Activated CD4-positive, alpha-beta T cell treated with anti-CD3 and anti-CD28 coated beads, Interleukin-2, amount 50 U/mL, for 24 hours (primary cell): Measurements from ENCODE around the gene UNC45B.
A peak's percentile ranks its signal among the peaks of the same experiment; 100 is the strongest.
"Not testable (repeated sequence)": the region's sequence is repeated elsewhere in the genome, so short reads cannot be mapped to it uniquely, and the experiment has no call there.

ENCODE experiments used
- DNase-seq, 2 donors: peaks; one replicate each; pipeline ENCODE4 v3.0.0-alpha.2; 2020; ENCODE audit warnings: low read depth in 1 of 2, low spot score in 1 of 2

Gene UNC45B, protein sequence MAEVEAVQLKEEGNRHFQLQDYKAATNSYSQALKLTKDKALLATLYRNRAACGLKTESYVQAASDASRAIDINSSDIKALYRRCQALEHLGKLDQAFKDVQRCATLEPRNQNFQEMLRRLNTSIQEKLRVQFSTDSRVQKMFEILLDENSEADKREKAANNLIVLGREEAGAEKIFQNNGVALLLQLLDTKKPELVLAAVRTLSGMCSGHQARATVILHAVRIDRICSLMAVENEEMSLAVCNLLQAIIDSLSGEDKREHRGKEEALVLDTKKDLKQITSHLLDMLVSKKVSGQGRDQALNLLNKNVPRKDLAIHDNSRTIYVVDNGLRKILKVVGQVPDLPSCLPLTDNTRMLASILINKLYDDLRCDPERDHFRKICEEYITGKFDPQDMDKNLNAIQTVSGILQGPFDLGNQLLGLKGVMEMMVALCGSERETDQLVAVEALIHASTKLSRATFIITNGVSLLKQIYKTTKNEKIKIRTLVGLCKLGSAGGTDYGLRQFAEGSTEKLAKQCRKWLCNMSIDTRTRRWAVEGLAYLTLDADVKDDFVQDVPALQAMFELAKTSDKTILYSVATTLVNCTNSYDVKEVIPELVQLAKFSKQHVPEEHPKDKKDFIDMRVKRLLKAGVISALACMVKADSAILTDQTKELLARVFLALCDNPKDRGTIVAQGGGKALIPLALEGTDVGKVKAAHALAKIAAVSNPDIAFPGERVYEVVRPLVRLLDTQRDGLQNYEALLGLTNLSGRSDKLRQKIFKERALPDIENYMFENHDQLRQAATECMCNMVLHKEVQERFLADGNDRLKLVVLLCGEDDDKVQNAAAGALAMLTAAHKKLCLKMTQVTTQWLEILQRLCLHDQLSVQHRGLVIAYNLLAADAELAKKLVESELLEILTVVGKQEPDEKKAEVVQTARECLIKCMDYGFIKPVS

DNA sequence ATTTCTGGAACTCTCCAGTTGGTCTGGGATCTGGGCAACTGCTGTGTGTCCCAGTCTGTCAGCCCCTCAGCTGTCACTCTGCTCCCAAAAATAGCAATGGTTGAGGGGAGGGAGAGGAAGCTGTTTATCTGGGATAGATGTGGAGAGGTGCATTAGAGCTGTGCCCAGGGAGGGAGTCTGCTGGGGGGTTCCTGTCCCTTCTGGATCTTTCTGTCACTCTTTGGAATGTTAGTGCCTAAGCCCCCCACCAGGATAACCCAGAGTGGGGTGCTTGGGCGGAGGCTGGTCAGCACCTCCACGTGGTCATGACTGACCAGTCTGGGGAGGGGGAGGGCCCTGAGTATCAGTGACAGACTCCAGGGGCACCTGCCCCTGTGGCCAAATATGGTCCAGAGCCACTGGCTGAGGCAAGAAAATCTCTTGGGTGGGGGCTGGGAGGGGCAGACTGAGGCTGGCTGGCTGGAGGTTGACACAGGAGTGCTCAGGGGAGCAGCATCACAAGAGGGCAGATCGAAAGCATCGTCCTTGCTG, at the start of gene UNC45B:
Gene UNC45B (plus strand): TSS at position 443 of the 531 bp plus-strand sequence. CDS start 447 bp downstream, outside the sequence.
- no peak for DNase-seq

GRCh38 chr17:35099908-35100307, 47.7 kb upstream of the UNC45B start:
- DNase-seq = no peak

- no peak for DNase-seq
Measured at GRCh38 chr17:35101036-35101435, 46.6 kb upstream of the UNC45B start.

GRCh38 chr17:35101725-35102124, 45.9 kb upstream of the UNC45B start:
- no peak for DNase-seq

GRCh38 chr17:35103271-35103670, 44.3 kb upstream of the UNC45B start:
- DNase-seq = no peak

DNA sequence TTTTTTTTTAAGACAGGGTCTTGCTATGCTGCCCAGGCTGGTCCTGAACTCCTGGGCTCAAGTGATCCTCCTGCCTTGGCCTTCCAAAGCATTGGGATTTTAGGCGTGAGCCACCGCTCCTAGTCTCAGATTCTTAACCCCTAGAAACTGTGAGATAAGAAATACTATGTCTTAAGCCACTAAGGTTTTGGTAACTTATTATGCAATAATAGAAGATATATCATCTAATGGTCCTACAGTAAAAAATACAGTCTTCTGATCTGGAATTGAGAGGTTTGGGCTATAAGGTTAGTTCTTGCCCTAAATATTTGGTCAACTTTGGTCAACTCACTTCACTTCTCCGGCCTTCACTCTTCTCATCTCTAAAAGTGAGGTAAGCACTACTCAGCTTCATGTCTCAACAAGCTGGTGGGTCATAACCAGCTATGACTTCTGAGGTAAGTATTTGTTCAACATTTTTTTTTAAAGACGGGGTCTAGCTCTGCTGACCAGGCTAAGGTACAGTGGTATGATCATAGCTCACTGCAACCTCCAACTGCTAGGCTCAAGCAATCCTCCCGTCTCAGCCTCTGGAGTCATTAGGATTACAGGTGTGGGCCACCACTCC, 42.7 kb upstream of the UNC45B start:
- no peak for DNase-seq

GRCh38 chr17:35110791-35111190, 36.8 kb upstream of the UNC45B start:
- DNase-seq = not testable (repeated sequence)

DNA sequence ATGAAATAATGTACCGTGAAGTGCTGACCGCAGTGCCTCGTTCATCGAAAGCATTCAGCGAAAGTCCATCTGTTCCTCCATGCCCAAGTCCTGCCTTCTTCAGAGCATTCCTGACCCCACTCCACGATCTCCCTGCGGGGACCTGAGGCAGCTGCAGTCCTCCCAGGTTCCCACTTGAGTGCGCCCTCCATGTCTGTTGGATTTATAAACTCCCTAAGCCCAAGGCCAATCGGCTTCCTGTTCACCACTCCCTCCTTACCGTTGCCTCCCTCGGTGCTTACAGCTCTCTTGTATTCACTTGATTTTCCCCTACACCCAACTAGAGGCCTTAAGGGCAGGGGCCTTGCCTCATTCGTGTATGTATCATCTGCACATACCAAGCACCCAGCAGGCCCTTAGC, 30.8 kb upstream of the UNC45B start:
- no peak for DNase-seq

- DNase-seq = no peak
Measured at GRCh38 chr17:35117984-35118383, 29.6 kb upstream of the UNC45B start.

DNA sequence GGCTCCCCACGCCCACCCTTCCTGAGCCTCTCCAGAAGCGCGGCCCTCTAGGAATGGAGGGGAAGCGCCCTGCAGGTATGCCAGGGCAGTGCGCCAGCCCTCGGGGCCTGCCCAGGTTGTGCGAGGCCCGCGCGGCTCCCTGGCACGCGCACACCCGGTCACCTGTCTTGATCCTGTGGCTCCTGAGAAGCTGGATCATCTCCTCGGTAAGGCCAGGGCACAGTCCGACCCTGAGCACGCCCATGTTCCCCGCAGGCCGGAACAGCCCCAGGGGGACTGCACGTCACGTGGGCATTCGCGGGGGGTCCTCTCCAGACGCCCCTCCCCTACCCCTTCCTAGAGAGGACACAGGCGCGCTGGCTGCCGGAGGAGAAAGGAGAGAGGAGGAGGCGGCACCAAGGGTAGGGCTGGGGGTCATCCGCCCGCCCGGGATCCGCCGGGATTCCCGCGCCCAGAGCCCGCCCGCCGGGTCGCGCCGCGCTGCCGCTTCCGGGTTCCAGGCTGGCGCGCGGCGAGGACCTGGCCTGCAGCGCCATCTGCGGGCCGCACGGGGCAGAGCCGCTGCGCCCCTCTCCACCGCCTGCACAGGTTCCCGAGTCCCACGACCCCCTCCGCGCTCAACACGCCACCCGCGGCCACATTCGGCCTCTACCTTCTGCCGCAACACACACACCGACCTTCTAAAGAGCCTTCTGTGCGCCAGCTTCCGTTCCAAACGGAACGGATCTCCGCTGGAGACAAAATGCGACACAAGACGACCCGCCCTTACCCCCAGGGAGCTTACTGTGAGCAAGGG, 28.0 kb upstream of the UNC45B start, which contains the start of gene RAD51D:
Gene RAD51D (minus strand): TSS at position 491 of the 796 bp plus-strand sequence. CDS start 247 bp downstream, at position 244.
- DNase-seq = peak; percentile 66 to 70

DNA sequence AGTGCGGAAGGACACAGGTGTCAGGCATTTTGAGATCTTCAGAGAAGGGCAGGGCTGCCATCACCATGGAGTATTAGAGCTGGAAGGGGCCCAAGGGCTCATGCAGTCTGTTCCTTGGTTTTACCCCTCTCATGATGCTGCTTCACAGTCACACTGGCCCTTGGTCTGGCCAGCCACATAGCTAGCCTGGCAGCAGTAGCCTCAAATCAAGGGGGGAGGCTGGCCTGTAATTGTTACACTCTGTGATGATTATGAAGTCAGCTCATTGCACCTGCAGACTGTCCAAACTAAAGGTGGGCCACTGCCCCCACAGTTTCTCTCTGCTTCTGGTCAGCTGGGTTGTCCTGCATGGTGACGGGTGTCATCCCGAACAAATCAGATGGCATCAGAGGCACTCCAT, 26.3 kb upstream of the UNC45B start, which contains the start of gene FNDC8:
Gene FNDC8 (plus strand): TSS at position 301 of the 400 bp plus-strand sequence. CDS start 79 bp downstream, at position 380.
- no peak for DNase-seq

GRCh38 chr17:35127751-35128514, 19.7 kb upstream of the UNC45B start:
- no peak for DNase-seq

DNA sequence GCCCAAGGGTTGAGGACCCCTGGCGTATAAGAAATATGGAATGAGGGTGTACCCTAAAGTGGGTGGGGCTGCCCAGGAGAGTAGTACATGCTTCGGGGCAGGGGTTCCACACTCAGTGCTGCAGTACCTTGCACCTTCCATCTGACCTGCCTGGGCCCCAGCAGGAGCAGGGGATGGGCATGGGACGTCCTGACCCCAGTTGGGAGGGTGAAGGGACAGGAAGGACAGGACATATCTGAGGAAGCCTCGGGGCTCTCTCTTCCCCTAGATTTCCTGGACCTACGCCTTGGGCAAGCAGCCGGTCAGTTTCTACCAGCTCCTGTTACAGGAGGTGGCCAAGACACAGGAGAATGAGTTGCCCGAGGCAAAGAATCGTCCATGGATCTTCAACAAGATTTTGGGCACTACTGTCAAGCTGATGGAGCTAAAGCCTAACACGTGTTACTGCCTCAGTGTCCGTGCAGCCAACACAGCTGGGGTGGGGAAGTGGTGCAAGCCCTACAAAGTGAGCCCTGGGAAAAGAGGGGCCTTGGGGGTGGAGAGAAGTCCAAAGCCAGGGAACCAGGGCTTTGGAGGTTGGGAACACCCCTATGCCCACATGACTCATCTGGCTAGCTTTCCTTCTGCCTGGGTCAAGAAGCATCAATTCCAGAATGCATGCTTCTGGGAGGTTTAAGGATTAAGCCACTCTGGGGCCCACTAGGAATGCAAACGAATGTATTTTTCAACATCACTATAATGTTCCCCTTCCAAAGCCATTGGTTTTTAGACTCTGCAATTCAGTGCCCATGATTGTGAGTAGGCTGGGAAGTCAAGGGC, 18.3 kb upstream of the UNC45B start:
- DNase-seq = no peak

DNA sequence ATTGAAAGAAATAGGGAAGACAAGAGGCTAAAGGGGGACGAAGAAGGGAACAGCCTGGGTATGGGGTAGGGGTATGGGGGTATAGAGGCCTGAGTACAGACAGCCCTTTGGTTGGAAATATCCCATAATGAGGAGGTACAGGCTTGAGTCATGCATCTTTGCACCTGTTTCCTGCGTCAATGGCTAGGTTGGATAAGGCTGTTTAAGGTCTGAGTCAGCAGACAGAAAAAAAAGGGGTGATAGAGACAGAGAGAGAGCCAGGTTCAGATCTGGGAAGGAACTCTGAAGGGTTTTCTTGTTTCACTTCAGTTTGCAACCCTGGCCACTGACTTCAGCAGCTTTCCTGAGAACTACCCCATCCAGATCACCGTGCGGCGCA, 17.7 kb upstream of the UNC45B start:
- no peak for DNase-seq

DNA sequence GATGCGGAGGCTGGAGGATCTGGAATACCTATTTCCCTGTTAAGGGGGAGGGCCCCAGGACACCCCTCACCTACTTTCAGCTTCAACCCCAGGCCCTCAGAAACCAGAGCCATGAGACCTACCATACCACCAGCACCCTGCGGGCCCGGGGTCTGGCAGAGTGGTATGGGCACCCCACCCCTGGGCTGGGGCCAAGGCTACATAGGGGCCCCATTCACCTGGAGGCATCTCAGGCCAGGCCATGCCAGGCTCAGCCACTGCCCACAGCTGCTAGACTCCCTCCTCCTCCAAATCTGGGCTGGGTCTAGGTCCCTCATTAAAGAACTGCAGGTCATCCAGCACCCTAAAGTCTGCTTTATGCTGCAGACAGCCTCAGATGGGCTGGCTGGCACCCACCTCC, 17.2 kb upstream of the UNC45B start:
- no peak for DNase-seq

GRCh38 chr17:35132099-35132498, 15.5 kb upstream of the UNC45B start:
- DNase-seq = no peak

DNA sequence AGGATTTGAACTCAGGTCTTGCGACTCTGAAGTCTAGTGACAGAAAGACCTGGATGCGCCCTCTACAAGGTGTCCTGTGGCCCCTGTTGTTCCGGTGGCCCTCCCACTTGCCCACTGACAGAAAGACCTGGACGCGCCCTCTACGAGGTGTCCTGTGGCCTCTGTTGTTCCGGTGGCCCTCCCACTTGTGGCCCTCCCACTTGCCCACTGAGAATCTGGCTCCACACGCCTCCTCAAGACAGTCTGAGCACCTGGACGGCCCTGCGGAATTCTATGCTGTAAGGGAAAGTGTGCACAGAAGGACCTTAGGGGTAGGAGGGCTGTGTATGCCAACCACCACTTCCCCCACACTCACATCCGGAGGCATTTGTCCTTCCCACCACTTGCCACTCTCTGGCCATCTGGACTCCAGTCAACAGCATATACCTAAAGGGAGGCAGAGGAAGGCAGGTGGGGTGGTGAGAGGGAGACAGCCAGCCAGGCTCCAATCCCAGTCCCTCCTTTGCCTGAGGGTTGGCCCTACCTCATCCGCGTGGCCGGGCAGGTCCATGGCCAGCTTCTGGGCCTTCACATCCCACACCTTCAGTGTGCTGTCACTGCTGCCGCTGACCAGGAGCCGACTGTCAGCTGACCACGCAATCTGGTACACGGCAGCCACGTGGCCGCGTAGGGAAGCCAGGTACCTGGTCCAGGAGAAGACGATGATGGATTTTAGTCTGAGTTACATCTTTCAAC, 14.6 kb upstream of the UNC45B start:
- DNase-seq = no peak

DNA sequence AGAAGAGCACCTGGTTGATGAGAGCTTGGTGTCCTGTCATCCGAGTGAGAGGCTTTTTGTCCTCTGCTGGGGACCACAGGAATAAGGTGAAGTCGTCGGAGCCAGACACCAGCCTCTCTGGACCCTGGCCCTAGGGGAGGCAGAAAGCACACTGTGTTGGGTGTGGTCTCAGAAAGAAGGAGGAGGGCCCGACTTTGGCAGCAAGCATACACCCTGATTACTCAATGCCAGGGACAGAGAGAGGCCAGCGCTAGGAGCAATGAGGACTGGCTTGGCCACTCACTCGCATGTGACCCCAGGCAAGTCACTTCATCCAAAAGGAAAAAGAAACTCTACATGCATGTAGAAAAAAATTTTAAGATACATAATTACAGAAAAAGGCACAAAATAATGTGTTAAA, 12.3 kb upstream of the UNC45B start:
- DNase-seq = no peak
